Ishikawa (cell line): ENCODE data around the gene XRCC4.

Experiments
- CEBPB ChIP-seq: IDR thresholded peaks from 2 replicates; pipeline ENCODE4 v1.6.1; 2012
- FOXM1 ChIP-seq: IDR thresholded peaks from 2 replicates; pipeline ENCODE4 v1.6.1; 2012; ENCODE audit warnings: low read depth, borderline replicate concordance
- NFIC ChIP-seq: IDR thresholded peaks from 2 replicates; pipeline ENCODE4 v1.6.1; 2012

DNA sequence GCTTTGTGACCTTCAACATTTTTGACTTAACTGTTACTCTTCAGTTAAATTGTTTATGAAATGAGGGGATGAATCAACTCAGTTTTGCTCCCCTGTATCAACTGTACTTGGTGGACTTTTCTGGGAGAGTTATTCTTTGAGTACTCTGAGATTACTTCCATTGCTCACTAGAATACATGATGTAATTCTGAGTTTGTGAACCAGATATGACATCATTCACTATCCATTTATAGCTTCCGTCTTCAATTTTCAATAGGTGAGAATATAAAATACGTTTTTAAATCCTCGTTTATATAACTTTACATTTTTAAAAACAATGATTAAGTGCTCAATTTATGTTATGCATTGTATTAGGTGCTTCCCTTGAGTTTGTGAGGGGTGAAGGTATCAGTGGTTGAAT, 71.0 kb downstream of the XRCC4 start:
- TF ChIP-seq CEBPB (no peak), NFIC (no peak), FOXM1 (no peak)
